ENCODE measurements around the gene SMARCC2. TPM values are rescaled to one million over a fixed set of nuclear protein-coding genes. Genes with fewer than 3 reads are reported as not detected.

Gene SMARCC2
- polyA plus RNA-seq, 3 donors = 22.2 to 63.7 (median 43.5) TPM

GRCh38 chr12:56224102-56224701, 34.9 kb upstream of the SMARCC2 start, which contains the start of gene NABP2:
Gene NABP2, plus strand, starts transcription at chr12:56224342. Its CDS starts 515 bp downstream, at chr12:56224857.
- H3K4me1 Mint-ChIP-seq = peaks cover 42% of the 10 kb centered on the region
- Histone ChIP-seq H3K4me3 (replicated peaks in 1 of 3; ENCODE audit: low read depth in 2 of 3, low read length in 3 of 3) (peak within 1 kb of the TSS; percentile 40 to 96 (median 40)), H3K79me2 (ENCODE audit: insufficient read depth, low read length) (peaks cover 30% of the 10 kb centered on the region), H3K9ac (ENCODE audit: insufficient read depth, low read length, poor library complexity, severe bottlenecking) (peak within 1 kb of the TSS; percentile 63), H4K20me1 (ENCODE audit: insufficient read depth, low read length) (peaks cover 8% of the 10 kb centered on the region), H3K27me3 (ENCODE audit: control insufficient read depth in 2 of 2, insufficient read depth in 2 of 2, low read length in 2 of 2) (no peaks in the 10 kb centered on the region), H3K4me2 (replicated peaks; ENCODE audit: extremely low read depth, low read length, poor library complexity, severe bottlenecking) (peak within 1 kb of the TSS; percentile 87), H3K9me3 (replicated peaks in 1 of 2; ENCODE audit: control insufficient read depth in 1 of 2, insufficient read depth in 1 of 2, low read length in 2 of 2) (no peaks in the 10 kb centered on the region), H3K27ac (ENCODE audit: low read depth in 1 of 2, low read length in 2 of 2) (peak within 1 kb of the TSS in 1 of 2 donors; percentile 94), H2AFZ (ENCODE audit: insufficient read depth, low read depth, low read length, poor library complexity, severe bottlenecking) (peak within 1 kb of the TSS; percentile 97), H3K4me1 (ENCODE audit: control insufficient read depth in 1 of 2, insufficient read depth in 2 of 2, low read length in 2 of 2) (peaks cover 44 to 48% of the 10 kb centered on the region in 2 donors), H3K36me3 (replicated peaks in 1 of 2; ENCODE audit: control insufficient read depth in 1 of 2, insufficient read depth in 2 of 2, low read length in 2 of 2) (peaks cover 0 to 2% of the 10 kb centered on the region in 2 donors)
- peaks cover 0 to 2% (median 0%) of the 10 kb centered on the region in 7 donors for H3K9me3 Mint-ChIP-seq
- H3K4me3 Mint-ChIP-seq = peak within 1 kb of the TSS; percentile 76 to 85
- peak; percentile 90 for TF ChIP-seq CTCF (IDR thresholded peaks at IDR 0.05)
- WGBS (ENCODE audit: insufficient coverage) = 0% methylated on average over 34 of the region's 41 CpGs
- peak within 1 kb of the TSS; percentile 89 to 99 (median 92) for H3K27ac Mint-ChIP-seq
- peak; percentile 87 to 96 (median 95) for DNase-seq
- H3K36me3 Mint-ChIP-seq = peaks cover 6 to 16% of the 10 kb centered on the region in 2 donors
- intact Hi-C loops (cut with micrococcal nuclease) = loop anchor here (5.0 kb wide), 2 partner anchors 37 to 97 kb away; partner anchors contain the start of genes ESYT1 (in 1 of the 2) and SMARCC2 (in 1 of the 2)
- H3K27me3 Mint-ChIP-seq (ENCODE audit: low read depth in 3 of 3) = no peaks in the 10 kb centered on the region

- peaks cover 8% of the 10 kb centered on the region for H4K20me1 ChIP-seq (ENCODE audit: insufficient read depth, low read length)
- peak overlapping the region; percentile 97 for H2AFZ ChIP-seq (ENCODE audit: insufficient read depth, low read depth, low read length, poor library complexity, severe bottlenecking)
- H3K27me3 ChIP-seq (ENCODE audit: control insufficient read depth in 2 of 2, insufficient read depth in 2 of 2, low read length in 2 of 2) = no peaks in the 10 kb centered on the region
- Mint-ChIP-seq H3K9me3 (peaks cover 0 to 2% (median 0%) of the 10 kb centered on the region in 7 donors), H3K4me1 (peaks cover 42% of the 10 kb centered on the region), H3K4me3 (peak overlapping the region; percentile 76 to 85), H3K27ac (peak overlapping the region; percentile 87 to 99 (median 92)), H3K36me3 (peaks cover 4 to 14% of the 10 kb centered on the region in 2 donors), H3K27me3 (ENCODE audit: low read depth in 3 of 3) (no peaks in the 10 kb centered on the region)
- peaks cover 36% of the 10 kb centered on the region for H3K79me2 ChIP-seq (ENCODE audit: insufficient read depth, low read length)
- no peaks in the 10 kb centered on the region for H3K9me3 ChIP-seq (replicated peaks in 1 of 2; ENCODE audit: control insufficient read depth in 1 of 2, insufficient read depth in 1 of 2, low read length in 2 of 2)
- no peak overlapping the region for H3K9ac ChIP-seq (ENCODE audit: insufficient read depth, low read length, poor library complexity, severe bottlenecking)
- 12% methylated on average over 3 of the region's 15 CpGs for WGBS (ENCODE audit: insufficient coverage)
- no peaks in the 10 kb centered on the region for H3K36me3 ChIP-seq (replicated peaks in 1 of 2; ENCODE audit: control insufficient read depth in 1 of 2, insufficient read depth in 2 of 2, low read length in 2 of 2)
- intact Hi-C loops (cut with micrococcal nuclease) = loop anchor here (2.0 to 5.0 kb wide), 4 partner anchors 36 to 105 kb away; partner anchors contain the start of genes ESYT1 (in 1 of the 2), MYL6 (in 1 of the 2), SMARCC2 (in 1 of the 2) and ZC3H10 (in 1 of the 2)
- peak overlapping the region in 1 of 2 donors; percentile 94 for H3K27ac ChIP-seq (ENCODE audit: low read depth in 1 of 2, low read length in 2 of 2)
- H3K4me2 ChIP-seq (replicated peaks; ENCODE audit: extremely low read depth, low read length, poor library complexity, severe bottlenecking) = peak overlapping the region; percentile 87
- H3K4me1 ChIP-seq (ENCODE audit: control insufficient read depth in 1 of 2, insufficient read depth in 2 of 2, low read length in 2 of 2) = peaks cover 44 to 48% of the 10 kb centered on the region in 2 donors
- H3K4me3 ChIP-seq (replicated peaks in 1 of 3; ENCODE audit: low read depth in 2 of 3, low read length in 3 of 3) = peak overlapping the region; percentile 40 to 96 (median 40)
- peak in 2 of 3 donors; percentile 2 to 27 for DNase-seq
- no peak for TF ChIP-seq CTCF (IDR thresholded peaks at IDR 0.05)
Observed at GRCh38 chr12:56223571-56224101, 34.4 kb upstream of the SMARCC2 start.

Data from CD14-positive monocyte (primary cell).